COR-L47 (cell line): ENCODE results near the gene ZFP36L1.
A peak's percentile ranks its signal among the peaks of the same experiment; 100 is the strongest.

Experiments used
- DNase-seq: peaks from one replicate; lab custom pipeline; 2025; lab: John Stamatoyannopoulos, UW

ZFP36L1 gene

GRCh38 chr14:68792979-68793733, at the start of gene ZFP36L1:
Gene ZFP36L1 (minus strand): TSS chr14:68793067. CDS start chr14:68792938, 129 bp downstream.
- DNase-seq = no peak

GRCh38 chr14:68842298-68842697, 49.4 kb upstream of the ZFP36L1 start:
- DNase-seq = no peak

- no peak for DNase-seq
These were observed 48.3 kb upstream of the ZFP36L1 start for GRCh38 chr14:68841016-68841809.

GRCh38 chr14:68840454-68840853, 47.6 kb upstream of the ZFP36L1 start:
- no peak for DNase-seq

GRCh38 chr14:68836082-68836481, 43.2 kb upstream of the ZFP36L1 start:
- DNase-seq = no peak

- DNase-seq = no peak
These were observed 41.9 kb upstream of the ZFP36L1 start for GRCh38 chr14:68834816-68835215.

- no peak for DNase-seq
These were observed 35.8 kb upstream of the ZFP36L1 start for GRCh38 chr14:68828698-68829097.

GRCh38 chr14:68825729-68826128, 32.9 kb upstream of the ZFP36L1 start:
- DNase-seq = no peak

- peak; percentile 76 for DNase-seq
These were observed 31.9 kb upstream of the ZFP36L1 start for GRCh38 chr14:68824517-68825347.

GRCh38 chr14:68824207-68824516, 31.3 kb upstream of the ZFP36L1 start:
- DNase-seq = no peak

- DNase-seq = no peak
These were observed 30.8 kb upstream of the ZFP36L1 start for GRCh38 chr14:68823434-68824206.

- DNase-seq = no peak
These were observed 30.1 kb upstream of the ZFP36L1 start for GRCh38 chr14:68822926-68823325.

GRCh38 chr14:68822132-68822651, 29.3 kb upstream of the ZFP36L1 start:
- DNase-seq = no peak

GRCh38 chr14:68820999-68821683, 28.3 kb upstream of the ZFP36L1 start:
- no peak for DNase-seq

- no peak for DNase-seq
These were observed 27.7 kb upstream of the ZFP36L1 start for GRCh38 chr14:68820536-68820935.

GRCh38 chr14:68820119-68820518, 27.3 kb upstream of the ZFP36L1 start:
- DNase-seq = no peak

- no peak for DNase-seq
These were observed 26.4 kb upstream of the ZFP36L1 start for GRCh38 chr14:68819260-68819691.

- DNase-seq = no peak
These were observed 24.8 kb upstream of the ZFP36L1 start for GRCh38 chr14:68817506-68818212.

GRCh38 chr14:68816943-68817430, 24.1 kb upstream of the ZFP36L1 start:
- no peak for DNase-seq
